Measurements from ENCODE around the gene SBSN. TPM values are rescaled to one million over a fixed set of nuclear protein-coding genes. Genes with fewer than 3 reads are reported as not detected.

The SBSN gene
- total RNA-seq, 2 experiments from 2014 or later = not detected

DNA sequence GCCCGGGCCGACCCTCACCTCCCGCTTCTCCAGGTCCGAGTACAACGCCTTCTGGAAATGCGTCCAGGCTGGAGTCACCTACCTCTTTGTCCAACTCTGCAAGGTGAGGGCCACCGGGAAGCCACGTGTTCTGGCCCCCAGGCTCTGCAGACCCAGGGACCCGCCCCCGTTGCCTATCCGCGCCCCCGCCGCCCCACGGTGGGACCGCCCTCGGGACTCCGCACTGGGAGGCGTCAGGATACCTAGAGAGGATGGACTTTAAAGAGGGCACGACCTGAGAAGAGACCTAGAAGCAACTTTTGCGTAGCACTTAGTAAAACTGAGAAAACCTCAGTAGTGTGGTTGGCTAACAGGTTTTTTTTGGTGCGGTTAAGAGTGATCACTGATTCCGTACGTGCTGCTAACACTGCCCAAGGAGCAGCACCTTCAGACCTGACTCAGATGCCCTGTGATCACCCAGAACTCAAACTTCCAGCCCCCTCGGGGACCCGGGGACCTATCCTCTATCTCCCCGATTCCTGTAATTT lies 17.8 kb upstream of the SBSN start:
- CTCF ChIA-PET = no interaction called here

GRCh38 chr19:35545001-35545854 lies 17.1 kb upstream of the SBSN start, which contains the start of gene TMEM147:
Gene TMEM147, plus strand, starts transcription at chr19:35545626. Its CDS starts 114 bp downstream, at chr19:35545740.
- peaks cover 44% of the 10 kb centered on the region for H3K4me1 Mint-ChIP-seq (ENCODE audit: low read depth)
- peaks cover 42% of the 10 kb centered on the region for H3K36me3 Mint-ChIP-seq (ENCODE audit: low read depth)
- DNase-seq (peak; percentile 92), ATAC-seq (peak; percentile 79)
- intact Hi-C loops (cut with micrococcal nuclease) = no loop called here
- no peaks in the 10 kb centered on the region for H3K27me3 Mint-ChIP-seq
- peak within 1 kb of the TSS; percentile 91 for H3K4me3 Mint-ChIP-seq
- peak within 1 kb of the TSS; percentile 92 for H3K27ac Mint-ChIP-seq
- TF ChIP-seq CTCF (IDR thresholded peaks at IDR 0.05) = no peak
- ChIA-PET CTCF (interaction anchor here (1.2 kb wide), 1 partner anchor 36 kb away, joined by 3 read pairs; no protein-coding TSS in a partner anchor), POLR2A (interaction anchor here (2.1 kb wide), 1 partner anchor 11 kb away, joined by 7 read pairs; no protein-coding TSS in a partner anchor)
- no peaks in the 10 kb centered on the region for H3K9me3 Mint-ChIP-seq

More for the DNA sequence above, 17.8 kb upstream of the SBSN start:
- no peak for TF ChIP-seq CTCF (IDR thresholded peaks at IDR 0.05)
- intact Hi-C loops (cut with micrococcal nuclease) = no loop called here
- Mint-ChIP-seq H3K27ac (peak overlapping the region; percentile 92), H3K27me3 (no peaks in the 10 kb centered on the region), H3K9me3 (no peaks in the 10 kb centered on the region), H3K4me3 (peak overlapping the region; percentile 91), H3K4me1 (ENCODE audit: low read depth) (peaks cover 44% of the 10 kb centered on the region), H3K36me3 (ENCODE audit: low read depth) (peaks cover 43% of the 10 kb centered on the region)
- POLR2A ChIA-PET = no interaction called here
- ATAC-seq (peak; percentile 82), DNase-seq (peak; percentile 83)

GRCh38 chr19:35544110-35544802 lies 16.1 kb upstream of the SBSN start:
- Mint-ChIP-seq H3K4me1 (ENCODE audit: low read depth) (peaks cover 43% of the 10 kb centered on the region), H3K4me3 (peak overlapping the region; percentile 91), H3K27ac (peak overlapping the region; percentile 90), H3K27me3 (no peaks in the 10 kb centered on the region), H3K36me3 (ENCODE audit: low read depth) (peaks cover 41% of the 10 kb centered on the region), H3K9me3 (no peaks in the 10 kb centered on the region)
- no peak for DNase-seq
- intact Hi-C loops (cut with micrococcal nuclease) = no loop called here
- no peak for TF ChIP-seq CTCF (IDR thresholded peaks at IDR 0.05)
- CTCF ChIA-PET = interaction anchor here (0.7 to 1.2 kb wide), 2 partner anchors 35 to 49 kb away, joined by 3 read pairs; no protein-coding TSS in a partner anchor
- ATAC-seq = no peak
- POLR2A ChIA-PET = interaction anchor here (2.1 kb wide), 1 partner anchor 10 kb away, joined by 7 read pairs; no protein-coding TSS in a partner anchor

GRCh38 chr19:35543280-35544109 lies 15.4 kb upstream of the SBSN start:
- intact Hi-C loops (cut with micrococcal nuclease) = no loop called here
- DNase-seq = no peak
- peak overlapping the region; percentile 91 for H3K4me3 Mint-ChIP-seq

More at GRCh38 chr19:35543280-35544109, 15.4 kb upstream of the SBSN start:
- Mint-ChIP-seq H3K27ac (no peak overlapping the region), H3K9me3 (no peaks in the 10 kb centered on the region), H3K36me3 (ENCODE audit: low read depth) (peaks cover 36% of the 10 kb centered on the region), H3K4me1 (ENCODE audit: low read depth) (peaks cover 35% of the 10 kb centered on the region), H3K27me3 (no peaks in the 10 kb centered on the region)
- ATAC-seq = no peak
- TF ChIP-seq CTCF (IDR thresholded peaks at IDR 0.05) = no peak
- CTCF ChIA-PET = interaction anchor here (0.7 to 1.2 kb wide), 2 partner anchors 34 to 48 kb away, joined by 3 read pairs; no protein-coding TSS in a partner anchor
- POLR2A ChIA-PET = interaction anchor here (2.1 kb wide), 1 partner anchor 9 kb away, joined by 7 read pairs; no protein-coding TSS in a partner anchor

All from activated CD8-positive, alpha-beta T cell treated with anti-CD3 and anti-CD28 coated beads for 36 hours (primary cell).